A673 (cell line): Measurements from ENCODE around the gene ZNF827.

Experiments
- CTCF ChIP-seq: fragments of 300-800, 200-600 bp; sonication (generic); conservative IDR thresholded peaks from 2 replicates; pipeline ENCODE4 v1.5.1; 2017; ENCODE audit warnings: low read depth, mild to moderate bottlenecking, antibody characterized with exemption, low read length, moderate library complexity, mixed read lengths
- EZH2 ChIP-seq: fragments of 200-600 bp; sonication (generic); IDR thresholded peaks from 2 replicates; pipeline ENCODE4 v1.6.1; 2017; ENCODE audit warnings: borderline replicate concordance, low read depth, mild to moderate bottlenecking, mixed read lengths, antibody characterized with exemption, low read length; ENCODE audit not compliant: poor library complexity, severe bottlenecking

DNA sequence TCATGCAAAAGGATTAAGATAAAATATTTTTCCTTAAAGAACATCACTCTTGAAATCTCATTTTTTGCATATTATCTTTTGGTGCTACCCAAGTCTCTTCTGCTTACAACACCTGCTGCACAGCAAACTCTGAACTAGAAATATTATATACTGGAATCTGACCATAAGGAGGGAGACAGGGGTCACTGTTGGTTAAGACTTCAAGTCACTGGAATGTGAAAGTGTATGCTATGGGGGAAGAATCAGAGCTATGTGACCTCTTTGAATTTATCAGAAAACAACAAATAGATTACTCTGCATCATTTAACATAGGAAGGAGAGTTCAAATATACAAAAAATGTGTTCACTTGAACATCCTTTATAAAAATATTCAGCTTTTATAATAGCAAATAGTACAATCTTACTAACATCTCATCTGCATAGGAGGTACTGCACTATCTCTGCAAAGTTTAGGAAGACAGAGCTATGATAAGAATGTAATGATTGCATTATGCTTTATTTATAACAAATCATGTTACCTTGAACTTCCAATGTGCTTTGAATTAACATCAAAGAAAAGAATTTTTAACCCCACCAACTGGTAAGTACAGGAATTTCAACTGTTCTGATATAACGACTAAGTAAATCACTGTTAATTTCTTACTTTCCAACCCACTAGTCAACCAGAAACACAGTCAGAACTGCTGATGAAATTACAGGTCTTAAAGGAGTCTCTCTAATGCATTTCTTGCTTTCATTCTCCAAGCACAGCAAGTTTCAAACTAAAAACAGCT lies 69.8 kb downstream of the ZNF827 start:
- TF ChIP-seq CTCF (peak; percentile 37), EZH2 (no peak)
